ENCODE measurements around the gene MCM3. TPM values are rescaled to one million over a fixed set of nuclear protein-coding genes. Genes with fewer than 3 reads are reported as not detected.

The MCM3 gene
- total RNA-seq, 1 donor from 2014 or later: 27.4 TPM

Other genes with a start within 250 kb of the MCM3 start
- gene PKHD1, start 197.1 kb downstream of the MCM3 start, total RNA-seq: 0.04 TPM
- gene IL17A, start 98.4 kb downstream of the MCM3 start, total RNA-seq: not detected
- not detected for gene IL17F, start 40.2 kb downstream of the MCM3 start, total RNA-seq
- gene PAQR8, start 77.4 kb upstream of the MCM3 start, total RNA-seq: 24.3 TPM
- 38.7 TPM for gene EFHC1, start 135.6 kb upstream of the MCM3 start, total RNA-seq